NCI-H1417 treated with DMSO at 0.1 percent for 48 hours (cell line): ENCODE data around the gene NPC2.
"Not testable (repeated sequence)": the region's sequence is repeated elsewhere in the genome, so short reads cannot be mapped to it uniquely, and the experiment has no call there.

ENCODE experiments used
- DNase-seq: peaks from one replicate; lab custom pipeline; 2025; lab: John Stamatoyannopoulos, UW

The NPC2 gene

GRCh38 chr14:74492776-74493342 is at the start of gene NPC2:
NPC2 (minus strand) TSS chr14:74493305; CDS start chr14:74493274, 31 bp downstream.
- DNase-seq = no peak

DNA sequence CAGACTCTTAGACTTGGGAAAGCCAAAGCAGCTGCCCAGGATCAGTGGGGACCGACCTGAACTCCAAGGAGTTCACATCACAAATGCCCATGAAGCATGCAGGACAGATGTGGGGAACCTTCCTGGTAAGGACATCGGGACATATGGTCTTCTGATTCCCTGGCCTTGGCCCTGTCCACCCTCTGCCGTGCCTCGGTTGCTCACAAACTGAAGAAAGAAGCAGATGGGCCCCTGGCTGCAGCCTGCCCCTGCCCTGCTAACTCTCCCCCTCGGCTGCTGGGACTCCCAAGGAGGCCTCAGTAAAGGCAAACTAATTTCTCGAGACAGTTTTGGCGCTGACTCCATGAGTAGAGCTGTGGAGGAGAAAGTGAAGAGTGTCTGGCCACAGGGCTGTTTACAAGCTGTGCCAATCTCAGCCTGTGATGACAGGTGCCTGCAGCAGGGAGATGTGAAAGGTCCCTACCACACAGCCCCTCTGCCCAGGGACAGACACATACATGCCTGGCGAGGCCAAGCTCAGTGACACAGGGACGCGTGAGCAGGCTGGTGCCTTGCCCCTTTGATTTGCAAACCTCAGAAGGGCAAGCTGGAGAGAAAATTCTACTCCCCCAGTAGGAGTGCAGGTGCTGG is 49.1 kb upstream of the NPC2 start:
- DNase-seq = no peak

DNA sequence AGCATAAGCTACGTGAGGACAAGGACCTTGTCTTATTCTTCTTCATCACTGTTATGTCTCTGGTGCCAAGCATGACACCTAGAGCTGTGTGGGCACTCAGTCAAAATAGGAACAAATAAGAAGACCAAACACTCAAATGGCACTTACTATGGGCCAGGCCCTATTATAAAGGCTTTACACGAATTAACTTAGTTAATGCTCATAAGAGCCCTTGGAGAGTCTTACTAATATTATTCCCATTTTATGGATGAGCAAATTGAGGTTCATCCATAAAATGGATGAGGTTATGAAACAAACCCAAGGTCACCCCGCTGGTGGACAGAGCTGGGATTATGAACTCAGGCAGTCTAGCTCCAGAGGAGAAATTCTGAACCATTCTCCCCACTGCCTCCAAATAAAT is 48.1 kb upstream of the NPC2 start:
- DNase-seq = no peak

GRCh38 chr14:74539503-74539902 is 46.4 kb upstream of the NPC2 start:
- DNase-seq = no peak

DNA sequence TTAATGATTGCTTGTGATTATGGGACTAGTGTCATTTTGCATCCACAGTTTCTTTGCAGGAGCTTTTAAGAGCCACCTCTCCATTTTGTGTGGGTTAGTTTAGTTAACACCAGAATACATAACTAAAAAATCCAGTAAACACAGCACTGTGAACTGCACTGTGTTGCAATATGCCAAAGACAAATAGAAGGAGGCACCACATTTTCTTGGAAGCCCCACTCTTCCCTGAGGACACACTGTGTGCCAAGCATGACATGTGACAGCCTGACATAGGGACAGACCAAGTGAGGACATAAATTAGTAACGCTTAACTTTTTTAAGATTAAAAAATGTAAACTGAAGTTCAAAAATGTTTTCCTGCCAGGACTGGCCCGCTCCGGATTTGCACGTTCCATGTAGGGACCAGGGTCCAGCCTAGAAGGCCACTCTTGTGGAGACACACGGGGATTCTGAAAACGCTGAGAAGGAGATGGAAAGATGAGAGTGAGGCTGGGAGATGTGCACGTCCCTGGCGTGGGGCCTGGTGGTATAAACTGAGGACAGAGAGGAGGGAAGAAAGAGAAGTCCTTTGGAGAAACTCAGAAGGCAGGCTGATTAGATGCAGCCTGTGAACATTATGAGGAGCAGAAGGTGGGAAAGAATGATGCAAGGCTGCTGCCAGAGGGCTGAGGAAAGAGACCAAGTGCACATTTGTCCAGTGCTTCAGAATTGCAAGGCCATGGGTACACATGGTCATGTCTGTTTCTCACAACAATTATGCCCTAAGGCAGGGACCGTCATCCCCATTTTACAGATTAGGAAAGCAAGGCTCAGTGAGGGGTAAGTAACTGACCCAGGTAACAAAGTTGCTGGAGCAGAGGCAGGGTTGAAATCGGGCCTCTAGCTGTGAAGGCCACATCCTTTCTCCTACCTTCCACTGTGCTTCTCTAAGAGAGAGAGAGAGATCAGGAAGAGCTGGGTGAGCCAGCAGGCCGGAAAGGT is 45.6 kb upstream of the NPC2 start:
- no peak for DNase-seq

DNA sequence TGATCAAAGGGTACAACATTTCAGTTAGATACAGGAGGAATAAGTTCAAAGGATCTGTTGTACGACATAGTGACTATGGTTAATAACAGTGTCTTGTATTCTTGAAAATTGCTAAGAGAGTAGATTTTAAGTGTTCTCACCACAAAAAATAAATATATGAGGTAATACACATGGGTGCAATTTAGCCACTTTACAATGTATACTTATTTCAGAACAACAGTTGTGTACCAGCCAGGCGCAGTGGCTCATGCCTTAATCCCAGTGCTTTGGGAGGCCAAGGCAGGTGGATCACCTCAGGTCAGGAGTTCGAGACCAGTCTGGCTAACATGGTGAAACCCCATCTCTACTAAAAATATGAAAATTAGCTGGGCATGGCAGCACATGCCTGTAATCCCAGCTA is 43.2 kb upstream of the NPC2 start:
- DNase-seq = not testable (repeated sequence)

DNA sequence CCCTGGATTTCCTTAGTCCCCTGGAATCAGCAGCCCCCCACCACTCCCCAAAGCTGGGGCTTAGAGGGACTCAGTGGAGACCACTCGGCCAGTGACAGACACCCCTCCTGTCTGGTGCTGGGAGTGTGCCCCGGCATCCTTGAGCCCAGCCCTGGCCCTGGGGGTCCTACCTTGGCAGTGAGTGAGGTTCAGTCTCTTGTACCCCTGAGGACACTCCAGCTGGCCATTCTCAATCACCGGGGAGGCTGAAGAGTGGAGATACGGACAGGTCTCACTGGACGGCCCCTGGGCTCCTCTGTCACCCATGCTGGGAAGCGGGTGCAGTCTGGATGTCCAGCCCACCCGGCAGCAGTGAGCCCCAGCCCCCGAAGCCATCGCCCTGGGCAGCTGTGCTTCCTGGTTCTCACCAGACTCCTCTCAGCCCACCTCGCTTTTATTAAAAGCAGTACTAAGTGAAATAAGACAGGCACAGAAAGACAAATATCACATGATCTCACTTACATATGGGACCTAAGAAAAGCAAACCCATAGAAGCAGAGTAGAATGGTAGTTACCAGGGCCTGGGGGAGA is 42.7 kb upstream of the NPC2 start:
- DNase-seq = no peak

DNA sequence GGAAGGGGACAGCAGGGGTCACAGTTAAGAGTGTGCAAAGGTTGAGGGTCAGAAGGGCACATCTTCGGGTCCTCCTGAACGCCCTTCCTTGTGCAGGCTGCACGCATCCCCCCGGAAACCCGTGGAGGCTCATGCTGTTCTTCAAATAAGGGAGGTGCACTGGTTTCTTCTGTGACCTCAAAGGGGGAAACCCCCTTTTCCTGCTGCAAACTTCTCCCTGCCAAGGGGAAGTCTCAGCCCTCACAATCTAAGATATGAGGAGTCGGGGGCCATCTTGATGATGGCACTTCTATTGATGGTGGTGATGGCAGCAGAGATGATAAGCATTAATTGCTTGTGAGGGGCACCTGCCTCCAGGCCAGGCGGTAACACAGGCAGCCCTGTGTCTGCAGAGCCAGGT is 40.5 kb upstream of the NPC2 start:
- no peak for DNase-seq

DNA sequence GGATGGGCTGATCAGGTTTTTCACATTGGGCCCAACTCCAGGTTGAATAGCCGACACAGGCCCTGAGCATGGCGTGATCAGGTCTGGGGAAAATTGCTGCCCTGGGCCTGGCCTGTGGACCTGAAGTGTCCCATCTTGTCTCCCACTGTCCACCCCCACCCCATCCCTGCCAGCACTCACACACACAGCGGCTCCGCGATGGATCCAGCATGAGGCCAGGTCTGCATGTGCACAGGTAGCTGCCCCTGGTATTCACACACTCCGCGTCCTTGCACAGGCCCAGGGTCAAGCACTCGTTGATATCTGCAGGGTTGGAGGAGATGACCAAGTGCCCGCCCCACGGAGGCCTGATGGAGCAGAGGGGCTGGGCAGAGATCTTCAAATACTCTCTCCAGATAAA is 39.1 kb upstream of the NPC2 start:
- no peak for DNase-seq

- DNase-seq = no peak
Observed at GRCh38 chr14:74531467-74531866, 38.4 kb upstream of the NPC2 start.

- no peak for DNase-seq
Observed at GRCh38 chr14:74531006-74531405, 37.9 kb upstream of the NPC2 start.

GRCh38 chr14:74528886-74529285 is 35.8 kb upstream of the NPC2 start:
- no peak for DNase-seq

- no peak for DNase-seq
Observed at GRCh38 chr14:74528406-74528805, 35.3 kb upstream of the NPC2 start.

- no peak for DNase-seq
Observed at GRCh38 chr14:74527736-74528280, 34.7 kb upstream of the NPC2 start.

DNA sequence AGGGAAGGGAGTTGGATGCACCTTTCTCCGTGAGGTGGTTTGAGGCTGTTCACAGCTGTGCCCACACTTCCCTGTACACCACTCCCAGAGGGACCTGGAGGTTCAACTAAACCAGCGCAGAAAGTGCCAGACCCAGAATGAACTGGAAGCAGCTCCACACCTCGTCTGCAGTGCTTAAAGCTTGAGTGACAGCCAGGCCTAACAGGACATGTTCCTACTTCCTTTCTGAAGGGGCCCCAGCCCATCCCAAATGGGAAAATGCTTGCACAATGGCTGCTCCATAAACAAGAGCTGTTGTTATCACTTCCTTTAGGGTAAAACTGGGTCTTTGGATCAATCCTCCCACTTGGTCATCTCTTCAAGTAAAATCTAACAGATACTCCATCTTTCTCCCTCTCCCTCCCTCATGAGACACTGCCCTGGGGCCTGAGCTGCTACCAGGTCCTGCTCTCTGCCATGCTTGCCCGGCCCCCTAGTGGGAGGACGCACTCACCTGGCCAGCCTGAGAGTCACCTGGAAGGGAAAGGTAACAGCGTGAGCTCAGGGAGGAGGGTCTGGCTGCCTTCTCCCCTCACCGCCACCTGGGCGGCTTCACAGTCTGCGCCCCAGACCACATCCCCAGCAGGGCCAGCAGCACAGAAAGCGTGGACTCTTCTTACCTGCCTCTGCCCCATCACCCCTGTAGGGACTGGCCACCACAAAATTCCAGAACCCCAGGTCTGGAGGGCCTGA is 33.9 kb upstream of the NPC2 start:
- DNase-seq = no peak

DNA sequence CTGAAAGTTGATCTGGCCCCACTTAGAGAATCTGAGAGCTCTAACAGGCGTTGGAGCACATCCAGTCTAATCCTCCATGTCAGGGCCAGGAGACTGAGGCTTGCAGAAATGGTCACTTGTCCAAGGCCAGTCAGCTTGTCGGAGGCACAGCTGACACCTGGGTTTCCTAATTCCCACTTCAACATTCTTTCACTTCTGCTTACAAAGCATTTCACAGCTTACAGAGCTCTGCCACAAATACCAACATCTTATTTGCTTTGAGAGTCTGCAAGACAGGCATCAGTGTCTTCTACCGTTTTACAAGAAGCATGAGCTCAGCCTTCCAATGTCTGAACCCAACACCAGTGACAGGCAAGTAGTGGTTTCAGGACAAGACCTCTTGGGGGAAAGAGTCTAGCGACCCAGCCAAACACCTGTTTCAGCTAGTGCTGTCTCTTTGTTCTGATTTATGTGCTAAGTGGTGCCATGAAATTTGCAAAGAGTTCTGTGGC is 32.3 kb upstream of the NPC2 start:
- no peak for DNase-seq

GRCh38 chr14:74524812-74525135 is 31.7 kb upstream of the NPC2 start:
- DNase-seq = no peak

GRCh38 chr14:74524076-74524811 is 31.1 kb upstream of the NPC2 start:
- no peak for DNase-seq

DNA sequence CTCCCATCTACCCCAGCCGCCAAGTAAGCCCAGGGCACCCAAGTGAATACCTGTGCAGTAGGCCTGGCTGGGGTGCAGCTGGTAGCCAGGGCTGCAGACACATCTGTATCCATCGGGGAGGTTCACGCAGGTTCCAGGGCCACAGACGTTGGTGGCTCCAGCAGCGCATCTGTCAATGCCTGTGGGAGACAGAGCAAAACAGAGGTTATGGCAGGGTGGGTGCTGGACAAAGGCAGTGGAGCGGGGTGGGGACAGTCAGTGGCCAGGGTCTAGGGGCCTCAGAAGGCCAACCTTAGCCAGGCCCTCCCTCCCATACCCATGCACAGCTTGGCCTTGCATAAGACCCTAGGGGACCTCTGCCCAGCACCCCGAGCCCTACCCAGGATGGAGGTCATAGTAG is 29.6 kb upstream of the NPC2 start:
- no peak for DNase-seq

DNA sequence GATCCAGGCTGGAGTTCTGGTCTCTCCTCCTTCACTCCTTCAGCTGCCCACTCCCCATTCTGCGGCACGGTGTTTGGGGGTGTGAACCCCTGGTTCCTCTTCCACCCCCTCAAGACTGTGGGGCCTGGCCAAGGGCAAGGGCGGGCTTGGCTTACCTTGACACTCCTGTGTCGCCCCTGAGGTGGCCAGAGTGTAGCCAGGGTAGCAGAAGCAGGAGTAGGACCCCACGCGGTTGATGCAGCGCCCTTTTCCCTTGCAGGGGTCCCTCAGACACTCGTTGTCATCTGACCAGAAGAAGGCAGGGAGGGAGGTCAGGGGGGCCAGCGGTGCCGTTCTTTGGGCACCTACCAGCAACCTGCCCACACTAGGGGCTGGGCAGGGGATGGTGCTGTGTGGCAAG is 28.7 kb upstream of the NPC2 start:
- no peak for DNase-seq
